GM19099 (cell line): ENCODE measurements around the gene EFNA4.

ENCODE experiments used
- POLR2A ChIP-seq: IDR thresholded peaks from 3 replicates; pipeline ENCODE4 v1.6.1; 2011; ENCODE audit warnings: low read depth; ENCODE audit not compliant: insufficient read length; ENCODE audit errors: extremely low read depth

EFNA4 gene

DNA sequence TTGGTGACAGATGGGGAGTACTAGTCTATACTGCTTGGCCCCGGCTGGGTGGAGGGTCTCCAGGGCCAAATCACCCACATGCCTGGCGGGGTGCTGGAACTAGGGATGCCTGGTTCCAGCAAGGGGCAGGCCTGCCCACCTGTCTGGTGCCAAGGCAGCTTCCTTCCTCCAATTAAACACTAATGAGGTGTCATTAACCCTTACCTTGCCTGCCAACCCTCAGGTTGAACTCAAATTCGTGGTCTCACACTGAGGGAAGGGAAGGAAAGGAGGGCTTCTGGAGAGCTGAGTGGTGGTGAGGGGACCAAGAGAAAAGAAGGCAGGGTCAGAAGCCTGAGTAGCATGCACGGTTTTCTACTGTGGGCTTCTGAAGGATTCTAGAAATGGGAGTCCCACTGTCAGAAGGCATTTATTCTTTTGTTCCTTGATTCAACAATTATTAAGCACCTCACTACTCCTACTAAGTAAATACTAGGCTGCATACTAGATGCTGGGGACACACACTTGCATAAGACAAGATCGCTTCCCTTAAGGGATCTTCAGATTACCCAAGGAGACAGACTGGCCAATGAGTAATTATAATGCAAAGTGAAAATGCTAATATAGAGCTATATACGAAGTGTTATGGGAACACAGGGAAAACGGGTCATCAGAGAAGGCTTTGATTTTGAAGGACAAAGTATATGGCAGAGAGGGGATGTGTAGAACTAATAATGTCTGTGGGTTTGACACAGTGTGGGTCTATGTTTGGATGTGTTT is 9.2 kb downstream of the EFNA4 start:
- TF ChIP-seq POLR2A, result no peak

DNA sequence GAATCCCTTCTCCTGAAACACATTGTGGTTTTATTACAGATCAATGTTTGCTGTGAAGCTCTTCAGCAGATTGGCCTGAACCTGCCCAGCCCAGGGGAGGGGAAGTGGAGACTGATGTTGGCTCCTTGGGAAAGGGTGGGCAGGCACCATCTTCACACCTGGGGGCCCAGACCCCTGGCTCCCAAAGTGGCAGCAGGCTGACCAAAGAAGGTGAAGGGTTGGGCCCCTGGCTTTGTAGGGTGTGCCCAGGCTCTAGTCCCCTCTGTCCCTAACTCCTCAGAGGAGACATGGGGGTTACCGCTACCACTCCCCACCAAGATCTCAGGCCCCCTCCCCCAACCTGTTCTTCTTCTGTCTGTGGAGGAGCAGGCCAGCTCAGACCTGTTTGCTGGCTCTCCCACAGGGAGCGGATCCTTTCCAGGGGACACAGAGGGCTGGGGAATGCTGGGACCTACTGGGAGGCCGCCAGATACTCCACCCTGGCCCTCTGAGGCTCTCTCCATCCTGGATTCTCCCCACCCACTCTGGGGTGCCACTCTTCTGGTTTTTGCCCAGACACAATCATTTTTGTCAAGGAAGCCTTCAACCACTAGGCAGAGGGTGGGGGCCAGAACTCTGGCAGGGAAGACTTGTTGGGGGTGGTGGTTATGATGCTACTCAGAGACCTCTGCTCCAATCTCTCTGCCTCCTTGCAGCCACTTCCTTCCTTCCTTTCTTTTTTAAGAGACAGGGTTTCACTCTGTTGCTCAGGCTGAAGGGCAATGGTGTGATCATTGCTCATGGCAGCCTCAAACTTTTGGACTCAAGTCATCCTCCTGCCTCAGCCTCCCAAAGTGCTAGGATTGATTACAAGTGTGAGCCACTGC is 10.1 kb downstream of the EFNA4 start:
- TF ChIP-seq POLR2A, result no peak

GRCh38 chr1:155075535-155075934 is 12.0 kb downstream of the EFNA4 start:
- no peak for TF ChIP-seq POLR2A

DNA sequence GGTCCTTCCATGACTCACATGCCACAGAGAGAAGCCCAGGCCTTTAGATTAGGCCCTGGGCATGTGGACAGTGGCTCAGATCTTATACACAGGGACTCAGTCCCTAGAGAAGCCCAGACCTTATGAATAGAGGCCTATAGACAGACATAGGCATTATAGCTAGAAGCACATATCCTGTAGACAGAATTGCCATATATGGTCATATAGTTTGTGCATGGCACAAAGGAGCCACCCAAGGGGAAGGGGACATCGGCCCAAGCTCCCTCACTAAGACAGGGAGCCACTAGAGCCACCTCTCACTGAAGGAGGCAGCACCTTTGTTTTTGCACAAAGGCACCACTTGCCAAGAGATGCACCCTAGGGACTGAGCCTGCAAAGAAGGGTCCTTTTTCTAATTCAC is 12.8 kb downstream of the EFNA4 start:
- TF ChIP-seq POLR2A, result no peak

- no peak for TF ChIP-seq POLR2A
These were observed 13.8 kb downstream of the EFNA4 start for GRCh38 chr1:155077346-155077745.

- TF ChIP-seq POLR2A, result no peak
These were observed 14.4 kb downstream of the EFNA4 start for GRCh38 chr1:155077758-155078445.

DNA sequence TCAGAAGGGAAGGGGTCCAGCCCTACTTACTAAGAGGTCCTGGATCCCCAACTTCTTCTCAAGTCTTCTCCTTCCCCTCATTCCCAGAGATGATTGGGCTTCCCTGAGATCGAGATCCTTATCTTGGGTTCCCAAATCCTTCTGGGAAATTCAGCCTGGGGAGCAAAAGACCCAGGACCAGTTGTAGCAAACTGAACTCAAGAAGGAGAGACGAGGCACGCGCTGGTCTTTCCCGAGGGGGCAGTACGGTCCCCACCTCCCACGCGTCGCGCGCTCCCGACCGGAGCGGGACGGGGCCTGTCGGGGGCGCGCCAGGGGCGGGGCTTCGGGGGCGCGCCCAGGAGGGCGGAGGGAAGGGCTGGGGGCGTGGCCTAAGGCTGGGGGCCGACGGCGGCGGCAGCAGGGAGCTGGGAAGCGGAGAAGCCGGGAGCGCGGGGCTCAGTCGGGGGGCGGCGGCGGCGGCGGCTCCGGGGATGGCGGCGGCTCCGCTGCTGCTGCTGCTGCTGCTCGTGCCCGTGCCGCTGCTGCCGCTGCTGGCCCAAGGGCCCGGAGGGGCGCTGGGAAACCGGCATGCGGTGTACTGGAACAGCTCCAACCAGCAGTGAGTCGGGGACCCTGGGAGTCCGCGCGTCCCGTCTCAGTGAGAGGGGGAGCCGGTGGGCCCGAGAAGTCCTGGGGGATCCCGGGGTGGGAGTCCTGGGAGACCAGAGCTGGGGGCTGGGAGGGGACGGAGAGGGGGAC is 15.1 kb downstream of the EFNA4 start, which contains the start of gene EFNA3:
EFNA3 (plus strand) TSS at position 369 of the 741 bp plus-strand sequence; CDS start at position 474, 105 bp downstream.
- no peak for TF ChIP-seq POLR2A

- TF ChIP-seq POLR2A, result no peak
These were observed 15.6 kb downstream of the EFNA4 start for GRCh38 chr1:155079210-155079486.

DNA sequence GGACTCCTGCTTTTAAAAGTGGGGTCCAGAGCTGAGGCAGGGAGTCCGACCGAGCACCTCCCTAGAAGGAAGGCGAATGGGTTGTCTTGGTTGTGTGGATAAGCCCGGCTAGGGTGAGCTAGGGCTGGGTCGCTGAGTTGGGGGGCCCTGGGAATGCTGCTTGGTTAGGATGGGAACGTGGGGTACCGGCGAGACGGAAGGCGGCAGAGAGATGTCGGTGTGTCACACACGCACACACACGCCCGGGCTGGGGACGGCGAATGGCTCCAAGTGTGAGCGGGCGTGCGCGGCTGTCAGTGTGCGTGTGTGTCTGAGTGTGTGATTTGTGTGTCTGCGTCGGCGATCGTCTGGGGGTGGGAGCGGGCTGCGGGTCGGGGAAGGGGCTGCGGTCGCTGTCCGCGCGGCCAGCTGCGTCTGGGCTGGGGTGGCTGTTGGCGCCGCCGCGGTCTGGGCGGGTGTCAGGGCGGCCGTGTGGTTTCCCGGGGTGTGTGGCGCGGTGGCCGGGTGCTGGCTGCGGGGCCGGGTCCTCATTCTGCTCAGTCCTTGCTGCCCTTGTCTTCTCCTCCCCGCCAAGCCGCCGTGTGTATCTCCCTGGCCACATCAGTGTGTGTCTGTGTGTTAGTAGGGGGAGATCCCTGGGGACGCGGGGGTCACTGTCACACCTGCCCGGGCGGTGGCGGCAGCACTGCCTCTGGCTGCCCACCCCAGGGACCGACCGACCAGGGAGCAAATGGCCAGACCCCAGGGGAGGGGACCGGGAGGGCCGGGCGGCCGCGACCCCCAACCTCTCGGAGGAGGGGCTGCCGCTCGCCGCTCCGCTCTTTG is 16.2 kb downstream of the EFNA4 start:
- TF ChIP-seq POLR2A, result no peak

DNA sequence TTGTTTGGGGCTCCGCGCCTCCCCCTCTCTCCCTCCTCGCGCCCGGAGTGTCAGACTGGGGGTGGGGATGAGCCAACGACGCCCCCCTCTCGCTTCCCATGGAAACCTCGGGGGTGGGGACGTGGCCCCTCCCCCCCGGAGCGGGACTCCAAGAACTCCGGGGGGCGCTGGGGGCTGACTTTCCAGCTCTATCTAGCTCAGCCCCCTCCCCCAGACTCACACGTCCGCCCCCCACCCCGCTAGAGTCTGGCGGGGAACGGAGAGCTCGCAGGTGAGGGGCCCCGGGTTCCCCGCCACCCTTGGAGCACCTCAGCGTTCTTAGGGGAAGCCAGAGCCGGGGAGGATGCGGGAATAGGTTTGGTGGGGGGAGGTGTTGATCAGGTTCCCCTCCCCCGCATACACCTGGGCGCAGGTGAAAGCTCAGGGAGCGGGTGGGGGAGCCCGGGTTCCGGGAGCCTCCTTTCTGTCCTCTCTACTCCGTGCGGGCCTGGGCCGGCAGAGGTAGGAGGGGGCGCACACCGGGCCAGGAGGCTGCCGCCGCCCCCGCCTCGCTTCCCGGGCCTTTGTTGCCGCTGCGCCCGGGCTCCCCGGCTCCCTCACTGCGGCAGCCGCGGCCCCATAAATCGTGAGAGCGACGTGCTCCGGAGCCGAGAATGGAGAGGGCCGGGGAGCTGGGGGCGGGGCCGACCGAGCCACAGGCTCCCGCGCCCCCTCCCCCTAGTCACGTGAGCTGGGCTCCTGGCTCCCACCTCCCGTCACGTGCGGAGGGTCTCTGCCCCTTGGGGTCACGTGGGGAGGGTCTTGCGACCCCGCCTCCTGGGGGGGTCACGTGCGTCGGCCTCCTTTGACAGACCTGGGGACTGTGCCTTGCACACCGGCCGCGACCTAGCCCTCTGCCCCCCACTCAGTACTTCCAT is 17.0 kb downstream of the EFNA4 start:
- TF ChIP-seq POLR2A, result no peak

DNA sequence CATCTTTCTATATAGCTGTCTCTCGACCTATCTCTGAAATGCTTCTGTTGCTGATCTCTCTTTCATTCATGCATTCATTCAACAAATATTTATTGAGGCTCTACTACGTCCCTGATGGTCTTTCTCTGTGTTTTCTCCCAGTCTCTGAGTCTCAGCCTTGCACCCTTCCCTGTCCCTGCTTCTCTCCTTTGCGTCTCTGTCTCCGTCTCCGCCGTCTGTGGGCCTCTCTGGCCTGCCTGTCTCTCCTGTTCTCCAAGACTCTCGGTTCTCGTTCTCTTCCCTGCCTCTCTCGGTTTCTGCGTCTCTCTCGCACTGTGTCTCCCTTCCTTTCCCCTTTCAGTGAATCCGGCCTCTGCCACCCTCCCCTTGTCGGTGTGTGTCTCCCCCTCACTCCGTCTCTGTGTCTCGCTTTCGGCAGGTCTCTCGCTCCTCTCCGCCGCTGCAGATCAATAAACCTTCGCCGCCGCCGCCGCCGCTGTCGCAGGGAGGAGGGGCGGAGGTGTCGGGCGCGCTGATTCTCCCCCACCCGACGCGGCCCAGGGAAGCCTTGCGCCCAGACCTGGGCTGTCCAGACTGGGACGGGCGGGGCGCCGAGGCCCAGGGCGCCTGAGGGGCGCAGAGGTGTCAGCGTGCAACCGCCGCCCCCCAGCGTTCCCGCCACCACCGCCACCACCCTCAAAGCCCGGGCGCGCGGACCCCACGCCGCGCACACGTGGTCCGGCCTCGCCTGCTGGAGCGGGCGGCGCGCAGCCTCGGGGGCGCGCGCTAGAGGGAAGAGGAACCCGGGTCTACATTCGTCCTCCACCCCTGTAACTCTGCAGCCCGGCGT is 18.1 kb downstream of the EFNA4 start:
- no peak for TF ChIP-seq POLR2A

- no peak for TF ChIP-seq POLR2A
These were observed 18.9 kb downstream of the EFNA4 start for GRCh38 chr1:155082301-155083051.

GRCh38 chr1:155083052-155083541 is 19.6 kb downstream of the EFNA4 start:
- TF ChIP-seq POLR2A, result no peak
